RWPE1 (cell line): ENCODE results near the gene SKP2.

Source experiments
- CTCF ChIA-PET: fragments of 350-600 bp; sonication (Branson Sonifier 250); formaldehyde crosslinking; extraction: SDS; loops from one replicate; lab custom pipeline; 2021; lab: Yijun Ruan, JAX
- POLR2A ChIA-PET: fragments of 400-600 bp; formaldehyde crosslinking; extraction: SDS; loops from one replicate; lab custom pipeline; 2020; ENCODE audit warnings: antibody characterized with exemption; ENCODE audit not compliant: low non-redundant PET; lab: Yijun Ruan, JAX
- DNase-seq: peaks from one replicate; pipeline ENCODE4 v3.0.0; 2012; ENCODE audit warnings: low spot score
- H3K27ac ChIP-seq: fragments of 450-650 bp; 2 replicates; pipeline ENCODE4 v1.5.1; 2017
- TF ChIP-seq, protein P1 (sequence below): fragments of 450-650 bp; conservative IDR thresholded peaks from 2 replicates; pipeline ENCODE4 v1.5.1; 2017; ENCODE audit warnings: low read depth, mild to moderate bottlenecking

SKP2 gene

DNA sequence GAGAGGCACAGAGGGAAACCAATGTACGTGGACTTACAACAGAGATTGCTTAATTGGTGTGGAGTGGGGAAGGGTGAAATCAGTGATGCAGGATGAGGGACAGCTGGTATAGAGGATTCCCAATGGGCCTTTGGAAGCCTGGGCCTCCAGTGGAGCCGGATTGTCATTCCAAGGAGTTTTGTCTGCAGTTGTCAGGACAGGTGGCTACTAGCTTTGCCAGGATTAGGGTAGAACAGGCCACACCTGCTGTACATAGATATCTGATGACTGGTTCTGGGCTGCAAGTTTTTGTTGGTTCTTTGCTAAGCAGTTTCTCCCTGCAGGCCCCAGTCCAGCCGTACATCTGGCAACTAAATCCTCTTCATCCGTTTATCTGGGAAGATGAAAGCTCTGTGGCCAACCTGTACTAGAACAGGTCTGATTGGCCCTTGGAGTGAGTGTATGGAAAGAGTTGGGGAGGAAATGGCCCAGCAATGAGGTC lies 4.2 kb downstream of the SKP2 start:
- POLR2A ChIA-PET: no interaction called here
- CTCF ChIA-PET: no interaction called here
- peak; percentile 88 for DNase-seq
- peak overlapping the region; percentile 75 for H3K27ac ChIP-seq
- TF ChIP-seq, protein P1, sequence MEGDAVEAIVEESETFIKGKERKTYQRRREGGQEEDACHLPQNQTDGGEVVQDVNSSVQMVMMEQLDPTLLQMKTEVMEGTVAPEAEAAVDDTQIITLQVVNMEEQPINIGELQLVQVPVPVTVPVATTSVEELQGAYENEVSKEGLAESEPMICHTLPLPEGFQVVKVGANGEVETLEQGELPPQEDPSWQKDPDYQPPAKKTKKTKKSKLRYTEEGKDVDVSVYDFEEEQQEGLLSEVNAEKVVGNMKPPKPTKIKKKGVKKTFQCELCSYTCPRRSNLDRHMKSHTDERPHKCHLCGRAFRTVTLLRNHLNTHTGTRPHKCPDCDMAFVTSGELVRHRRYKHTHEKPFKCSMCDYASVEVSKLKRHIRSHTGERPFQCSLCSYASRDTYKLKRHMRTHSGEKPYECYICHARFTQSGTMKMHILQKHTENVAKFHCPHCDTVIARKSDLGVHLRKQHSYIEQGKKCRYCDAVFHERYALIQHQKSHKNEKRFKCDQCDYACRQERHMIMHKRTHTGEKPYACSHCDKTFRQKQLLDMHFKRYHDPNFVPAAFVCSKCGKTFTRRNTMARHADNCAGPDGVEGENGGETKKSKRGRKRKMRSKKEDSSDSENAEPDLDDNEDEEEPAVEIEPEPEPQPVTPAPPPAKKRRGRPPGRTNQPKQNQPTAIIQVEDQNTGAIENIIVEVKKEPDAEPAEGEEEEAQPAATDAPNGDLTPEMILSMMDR: no peak

DNA sequence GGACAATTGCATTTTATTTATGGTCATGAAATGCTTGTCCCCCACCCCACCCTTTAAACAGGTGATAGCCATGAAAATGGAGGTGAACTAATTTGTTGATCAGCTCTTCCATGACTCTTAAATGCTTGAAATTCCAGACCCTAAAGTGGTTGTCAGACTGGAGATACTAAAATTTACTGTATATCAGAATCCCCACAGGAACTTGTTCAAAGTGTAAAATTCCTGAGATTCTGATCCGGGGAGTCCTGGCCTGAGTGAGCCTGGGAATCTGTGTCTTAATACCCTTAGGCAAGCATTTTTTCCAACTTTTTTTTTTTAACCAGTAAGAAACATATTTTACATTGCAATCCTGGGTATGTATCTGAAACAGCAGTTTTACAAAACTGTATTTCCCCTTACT lies 4.7 kb downstream of the SKP2 start:
- TF ChIP-seq, protein P1: no peak

DNA sequence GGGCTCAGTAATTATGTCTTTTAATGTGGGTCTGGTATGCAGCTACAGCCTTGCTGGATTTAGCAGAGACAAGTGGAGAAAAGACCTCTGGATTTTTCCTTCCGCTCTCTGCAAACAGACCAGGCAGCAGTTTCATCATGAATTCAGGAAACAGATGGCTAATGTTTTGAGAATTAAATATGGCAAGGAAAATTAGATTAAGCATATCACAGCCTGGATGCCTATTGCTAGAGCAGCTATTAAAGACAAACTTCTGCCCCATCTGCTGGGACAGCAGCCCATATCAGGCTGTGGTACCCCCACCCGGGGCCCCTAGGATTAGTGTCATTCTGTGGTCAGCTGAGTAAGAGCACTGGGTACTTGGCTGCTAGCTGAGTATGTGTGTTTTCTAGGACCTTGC lies 6.2 kb downstream of the SKP2 start:
- no peak overlapping the region for H3K27ac ChIP-seq
- ChIA-PET POLR2A (no interaction called here), CTCF (interaction anchor here (0.9 kb wide), 1 partner anchor 148 kb away, joined by 6 read pairs; no protein-coding TSS in a partner anchor)
- no peak for DNase-seq
- TF ChIP-seq, protein P1: no peak

More for the DNA sequence above, 4.7 kb downstream of the SKP2 start:
- ChIA-PET CTCF (no interaction called here), POLR2A (no interaction called here)
- H3K27ac ChIP-seq: peak overlapping the region; percentile 75
- peak; percentile 21 for DNase-seq

DNA sequence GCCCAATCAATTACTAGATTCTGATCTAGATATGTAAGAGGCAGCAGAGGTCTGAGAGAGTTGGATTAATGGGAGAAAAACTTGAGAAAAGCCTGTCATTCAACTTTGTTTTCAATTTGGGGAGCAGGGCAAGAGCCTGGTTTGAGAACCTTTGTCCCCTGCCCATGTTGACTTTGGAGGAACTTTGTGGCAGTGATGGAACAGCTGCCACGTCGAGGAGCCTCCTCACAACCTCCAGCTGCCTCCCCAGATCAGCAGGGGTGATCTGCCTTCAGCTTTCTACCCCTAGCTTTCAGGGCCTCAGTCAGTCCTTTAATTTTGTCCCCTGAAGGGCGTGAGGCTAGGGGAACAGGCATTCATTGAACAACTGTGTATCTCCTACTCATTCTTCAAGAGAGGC lies 8.7 kb downstream of the SKP2 start:
- ChIA-PET POLR2A (no interaction called here), CTCF (interaction anchor here (0.5 to 0.6 kb wide), 2 partner anchors 108 to 388 kb away, joined by 4 to 5 read pairs; no protein-coding TSS in a partner anchor)
- peak overlapping the region; percentile 57 for H3K27ac ChIP-seq
- TF ChIP-seq, protein P1: no peak
- DNase-seq: no peak

DNA sequence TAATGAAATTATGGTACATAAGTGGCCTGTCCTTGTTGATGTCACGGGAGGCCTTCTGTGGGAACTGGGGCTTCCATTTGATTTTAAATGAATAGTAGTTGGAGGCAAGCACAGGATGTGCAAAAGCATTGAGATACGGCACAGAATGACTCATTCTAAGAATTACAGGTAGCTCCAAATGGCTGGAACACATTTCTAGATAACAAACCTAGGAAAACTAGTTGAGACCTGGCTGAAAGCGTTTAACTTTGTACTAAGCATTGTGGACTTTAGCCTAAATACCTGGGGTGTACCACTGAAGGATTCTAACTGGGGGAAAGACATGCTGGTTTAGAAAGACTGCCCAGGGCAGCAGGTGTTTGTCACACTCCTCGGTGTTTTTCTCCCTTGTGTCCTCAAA lies 9.4 kb downstream of the SKP2 start:
- ChIA-PET POLR2A (no interaction called here), CTCF (no interaction called here)
- no peak overlapping the region for H3K27ac ChIP-seq
- DNase-seq: peak; percentile 34
- TF ChIP-seq, protein P1: no peak

DNA sequence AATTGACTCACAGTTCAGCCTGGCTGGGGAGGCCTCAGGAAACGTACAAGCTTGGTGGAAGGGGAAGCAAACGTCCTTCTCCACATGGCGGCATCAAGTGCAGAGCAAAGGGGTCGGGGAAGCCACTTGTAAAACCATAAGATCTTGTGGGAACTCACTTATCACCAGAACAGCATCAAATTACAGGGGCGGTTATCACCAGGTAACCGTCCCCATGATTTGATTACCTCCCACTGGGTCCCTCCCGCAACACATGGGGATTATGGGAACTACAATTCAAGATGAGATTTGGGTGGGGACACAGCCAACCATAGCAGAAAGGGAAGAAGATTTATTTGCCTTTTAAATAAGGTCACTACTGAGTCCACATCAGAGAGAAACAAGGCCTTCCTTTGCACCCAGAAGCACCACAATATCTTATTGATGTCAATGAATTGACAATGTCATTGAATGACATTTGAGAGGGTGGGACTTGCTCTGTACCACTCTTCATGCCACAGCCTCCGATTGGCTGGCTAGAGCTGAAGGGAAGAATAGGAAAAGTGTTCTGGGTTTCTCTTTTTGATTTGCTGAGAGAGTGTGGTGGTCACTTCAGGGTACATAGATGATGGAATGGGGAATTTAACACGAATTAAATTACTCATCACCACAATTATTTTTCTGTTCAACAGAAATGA lies 11.0 kb downstream of the SKP2 start:
- no peak overlapping the region for H3K27ac ChIP-seq
- ChIA-PET POLR2A (no interaction called here), CTCF (no interaction called here)
- TF ChIP-seq, protein P1: no peak
- no peak for DNase-seq
